AG09319 (cell line): ENCODE data around the gene CEP57.
A peak's percentile ranks its signal among the peaks of the same experiment; 100 is the strongest.

Experiments used
- DNase-seq: peaks from one replicate; pipeline ENCODE4 v3.0.0-alpha.2; 2010; ENCODE audit warnings: low read depth; ENCODE audit errors: extremely low read depth
- CTCF ChIP-seq: IDR thresholded peaks from 2 replicates; pipeline ENCODE4 v1.5.1; 2011; ENCODE audit warnings: low read depth, mild to moderate bottlenecking, inconsistent platforms, low read length, moderate library complexity

The CEP57 gene

GRCh38 chr11:95767498-95767897 is 22.8 kb upstream of the CEP57 start:
- peak; percentile 18 for DNase-seq
- no peak for TF ChIP-seq CTCF

- DNase-seq: no peak
Measured at GRCh38 chr11:95768521-95768920, 21.8 kb upstream of the CEP57 start.

GRCh38 chr11:95776859-95777258 is 13.4 kb upstream of the CEP57 start:
- TF ChIP-seq CTCF: no peak
- DNase-seq: no peak

More at GRCh38 chr11:95768521-95768920, 21.8 kb upstream of the CEP57 start:
- TF ChIP-seq CTCF: no peak

GRCh38 chr11:95778699-95779098 is 11.6 kb upstream of the CEP57 start:
- TF ChIP-seq CTCF: no peak
- DNase-seq: no peak

GRCh38 chr11:95780544-95780943 is 9.8 kb upstream of the CEP57 start:
- TF ChIP-seq CTCF: no peak
- DNase-seq: no peak

GRCh38 chr11:95788921-95789505 is 1.3 kb upstream of the CEP57 start:
- TF ChIP-seq CTCF: peak; percentile 41
- no peak for DNase-seq

GRCh38 chr11:95789506-95790122 is 684 bp upstream of the CEP57 start, which contains the start of gene FAM76B:
FAM76B (minus strand) TSS chr11:95789782; CDS start chr11:95789478, 304 bp downstream.
- DNase-seq: peak; percentile 97
- no peak for TF ChIP-seq CTCF
